IMR-90 (cell line): Measurements from ENCODE around the gene SPATA31C1. TPM values are rescaled to one million over a fixed set of nuclear protein-coding genes. Genes with fewer than 3 reads are reported as not detected.
A peak's percentile ranks its signal among the peaks of the same experiment; 100 is the strongest.

Experiments used
- ATAC-seq: fragments of 200-7000 bp; cut with Tn5 transposase; 2 replicates; pipeline ENCODE4 v1.9.1; 2020; ENCODE audit warnings: low read depth, mild to moderate bottlenecking, moderate library complexity
- BruUV-seq: library from RNA; stranded (reverse); fragments of 400-500 nt; replicated peaks from 2 replicates; lab custom pipeline; 2021; lab: Mats Ljungman, UMichigan
- CTCF ChIA-PET: fragments of 300-600 bp; formaldehyde crosslinking; extraction: SDS; loops from one replicate; lab custom pipeline; 2021; ENCODE audit warnings: antibody characterized with exemption; lab: Yijun Ruan, JAX
- POLR2A ChIA-PET: fragments of 300-600 bp; sonication (Branson Sonifier 250); formaldehyde crosslinking; loops from one replicate; lab custom pipeline; 2022; ENCODE audit warnings: antibody characterized with exemption; ENCODE audit not compliant: unreplicated experiment; lab: Charles Lee
- DNase-seq: peaks from one replicate; pipeline ENCODE4 v3.0.0; 2013
- H2AFZ ChIP-seq: replicated peaks from 2 replicates; pipeline ENCODE3; 2013; ENCODE audit warnings: low read length, mild to moderate bottlenecking; ENCODE audit not compliant: poor library complexity
- H2AK5ac ChIP-seq: 2 replicates; pipeline ENCODE4 v1.6.1; 2013; ENCODE audit warnings: low read depth, low read length, inconsistent platforms
- H2AK9ac ChIP-seq: replicated peaks from 2 replicates; pipeline ENCODE3; 2013; ENCODE audit warnings: mild to moderate bottlenecking, low read depth, low read length, moderate library complexity; ENCODE audit not compliant: poor library complexity
- H2BK120ac ChIP-seq: 2 replicates; pipeline ENCODE4 v1.6.1; 2013; ENCODE audit warnings: low read depth, low read length, inconsistent platforms
- H2BK15ac ChIP-seq: 3 replicates; pipeline ENCODE4 v1.6.1; 2013; ENCODE audit warnings: low read depth, low read length, inconsistent platforms
- H2BK20ac ChIP-seq: 2 replicates; pipeline ENCODE4 v1.6.1; 2013; ENCODE audit warnings: low read depth, mild to moderate bottlenecking, inconsistent platforms, low read length, moderate library complexity
- H2BK5ac ChIP-seq: 2 replicates; pipeline ENCODE4 v1.6.1; 2013; ENCODE audit warnings: mild to moderate bottlenecking, low read depth, low read length, inconsistent platforms; ENCODE audit not compliant: poor library complexity, severe bottlenecking
- H3K14ac ChIP-seq: replicated peaks from 2 replicates; pipeline ENCODE4 v1.6.1; 2013; ENCODE audit warnings: low read depth, low read length, inconsistent platforms
- H3K18ac ChIP-seq: 2 replicates; pipeline ENCODE4 v1.6.1; 2013; ENCODE audit warnings: low read depth, low read length, control low read depth
- H3K23ac ChIP-seq: 2 replicates; pipeline ENCODE4 v1.6.1; 2013; ENCODE audit warnings: low read depth, low read length, inconsistent platforms
- H3K27ac ChIP-seq: 2 replicates; pipeline ENCODE4 v1.5.1; 2013; ENCODE audit warnings: mild to moderate bottlenecking, control low read depth, low read length; ENCODE audit not compliant: insufficient read depth
- H3K27me3 ChIP-seq: 2 replicates; pipeline ENCODE4 v1.6.1; 2013; ENCODE audit warnings: low read length; ENCODE audit not compliant: control insufficient read depth, insufficient read depth
- H3K36me3 ChIP-seq: 2 replicates; pipeline ENCODE4 v1.6.1; 2013; ENCODE audit warnings: low read length, mixed read lengths; ENCODE audit not compliant: control insufficient read depth, insufficient read depth
- H3K4ac ChIP-seq: 2 replicates; pipeline ENCODE4 v1.6.1; 2013; ENCODE audit warnings: low read depth, low read length, inconsistent platforms
- H3K4me1 ChIP-seq: 2 replicates; pipeline ENCODE4 v1.6.1; 2013; ENCODE audit warnings: low read length, mixed read lengths; ENCODE audit not compliant: control insufficient read depth, insufficient read depth
- H3K4me2 ChIP-seq: 2 replicates; pipeline ENCODE4 v1.6.1; 2013; ENCODE audit warnings: low read depth, mild to moderate bottlenecking, control low read depth, low read length, moderate library complexity
- H3K4me3 ChIP-seq: 2 replicates; pipeline ENCODE4 v1.5.1; 2013; ENCODE audit warnings: low read depth, mild to moderate bottlenecking, control low read depth, low read length, moderate library complexity; ENCODE audit not compliant: insufficient read depth
- H3K56ac ChIP-seq: 2 replicates; pipeline ENCODE4 v1.6.1; 2013; ENCODE audit warnings: low read length, inconsistent platforms; ENCODE audit not compliant: insufficient read depth; ENCODE audit errors: extremely low read depth
- H3K79me1 ChIP-seq, 2 experiments: 2 replicates each; pipeline ENCODE4 v1.6.1; 2013; ENCODE audit warnings: low read length in 2 of 2, inconsistent platforms in 1 of 2, low read depth in 1 of 2
- H3K9ac ChIP-seq: 2 replicates; pipeline ENCODE4 v1.6.1; 2013; ENCODE audit warnings: low read depth, low read length, control low read depth
- H3K9me1 ChIP-seq: 2 replicates; pipeline ENCODE4 v1.6.1; 2013; ENCODE audit warnings: low read length, inconsistent platforms; ENCODE audit not compliant: insufficient read depth
- H3K9me3 ChIP-seq: 2 replicates; pipeline ENCODE4 v1.6.1; 2013; ENCODE audit warnings: low read length; ENCODE audit not compliant: control insufficient read depth, insufficient read depth
- H4K20me1 ChIP-seq: 2 replicates; pipeline ENCODE4 v1.6.1; 2013; ENCODE audit warnings: low read length, inconsistent platforms; ENCODE audit not compliant: insufficient read depth
- H4K5ac ChIP-seq: 2 replicates; pipeline ENCODE4 v1.6.1; 2013; ENCODE audit warnings: mild to moderate bottlenecking, low read depth, low read length, control low read depth
- H4K8ac ChIP-seq, 2 experiments: 2 replicates each; pipeline ENCODE4 v1.6.1; 2013; ENCODE audit warnings: low read depth in 2 of 2, low read length in 2 of 2, control low read depth in 1 of 2, inconsistent platforms in 1 of 2
- H4K91ac ChIP-seq: 2 replicates; pipeline ENCODE4 v1.6.1; 2013; ENCODE audit warnings: low read depth, low read length, inconsistent platforms; ENCODE audit not compliant: insufficient read depth
- BHLHE40 ChIP-seq: fragments of 150-350 bp; IDR thresholded peaks from 2 replicates; pipeline ENCODE4 v1.6.1; 2016; ENCODE audit warnings: mild to moderate bottlenecking, low read depth, low read length
- CHD1 ChIP-seq: IDR thresholded peaks from 2 replicates; pipeline ENCODE4 v1.6.1; 2012; ENCODE audit warnings: low read depth, low read length, improper control_type of control experiment
- CTCF ChIP-seq: conservative IDR thresholded peaks from 2 replicates; pipeline ENCODE4 v1.5.1; 2012; ENCODE audit warnings: mild to moderate bottlenecking, low read depth, low read length, improper control_type of control experiment
- MAFK ChIP-seq: IDR thresholded peaks from 2 replicates; pipeline ENCODE4 v1.6.1; 2012; ENCODE audit warnings: low read depth, low read length, improper control_type of control experiment
- MAZ ChIP-seq: IDR thresholded peaks from 2 replicates; pipeline ENCODE4 v1.6.1; 2012; ENCODE audit warnings: low read depth, mild to moderate bottlenecking, low read length, improper control_type of control experiment, moderate library complexity, borderline replicate concordance
- MXI1 ChIP-seq: IDR thresholded peaks from 2 replicates; pipeline ENCODE4 v1.6.1; 2012; ENCODE audit warnings: low read depth, mild to moderate bottlenecking, low read length, moderate library complexity, borderline replicate concordance
- POLR2A ChIP-seq: IDR thresholded peaks from 2 replicates; pipeline ENCODE4 v1.6.1; 2012; ENCODE audit warnings: mild to moderate bottlenecking, low read depth, low read length
- RFX5 ChIP-seq: IDR thresholded peaks from 2 replicates; pipeline ENCODE4 v1.8.0; 2012; ENCODE audit warnings: low read depth, mild to moderate bottlenecking, low read length, moderate library complexity
- SMC3 ChIP-seq: fragments of 150-350 bp; IDR thresholded peaks from 2 replicates; pipeline ENCODE4 v1.6.1; 2016; ENCODE audit warnings: low read depth, mild to moderate bottlenecking, antibody characterized with exemption, low read length, moderate library complexity
- WGBS, 2 experiments: methylation state at CpG; one replicate each; pipeline versions ENCODE4 v1.1.5 to v1.1.7; 2013; ENCODE audit warnings: missing lambda C conversion rate in 2 of 2; ENCODE audit not compliant: insufficient read length in 1 of 2; ENCODE audit errors: extremely low coverage in 2 of 2; 5-methylcytosine and 5-hydroxymethylcytosine counted together
- dilution Hi-C: fragments of 300-500 bp; cut with HindIII; formaldehyde crosslinking; loops from one replicate; pipeline ENCODE4 v1.14.3; 2018; ENCODE audit warnings: low sequenced_read_pairs; ENCODE audit not compliant: unreplicated experiment
- in situ Hi-C: fragments of 300-500 bp; cut with MboI; formaldehyde crosslinking; loops from 3 replicates; pipeline ENCODE4 v1.14.3; 2019; ENCODE audit warnings: low sequenced_read_pairs, inconsistent platforms, mixed read lengths
- intact Hi-C: fragments of 100-400 bp; cut with micrococcal nuclease; formaldehyde crosslinking; loops from 2 replicates; pipeline ENCODE4 v1.10.0; 2022
- polyA plus RNA-seq, 3 experiments: library from polyadenylated mRNA; depleted of rRNA; stranded (reverse); fragments of >200 nt; gene quantifications; 2 replicates each; pipeline ENCODE4 v1.2.3, GENCODE V29; 2012; ENCODE audit warnings: low replicate concordance in 1 of 3
- total RNA-seq: library from RNA; depleted of rRNA; stranded (reverse); fragments of >200 nt; gene quantifications from 2 replicates; pipeline ENCODE4 v1.2.3, GENCODE V29; 2012

Gene SPATA31C1
- total and polyA plus RNA-seq, 2 of the 4 experiments (the other 2 are of a cell fraction), result not detected

GRCh38 chr9:87883990-87884389 lies 33.8 kb upstream of the SPATA31C1 start:
- Histone ChIP-seq H4K5ac (no peak overlapping the region), H2AK5ac (peak overlapping the region; percentile 6; the same call in 1 of the 2 replicates), H3K36me3 (no peaks in the 10 kb centered on the region), H3K4ac (no peak overlapping the region), H3K56ac (no peak overlapping the region), H2AFZ (no peak overlapping the region), H2BK120ac (no peak overlapping the region), H3K4me1 (peaks cover 5% of the 10 kb centered on the region), H3K27ac (no peak overlapping the region), H3K79me1 (no peaks in the 10 kb centered on the region), H4K8ac (no peak overlapping the region), H2BK15ac (no peak overlapping the region), H3K4me2 (no peak overlapping the region), H2BK5ac (no peak overlapping the region), H3K23ac (no peak overlapping the region), H3K27me3 (no peaks in the 10 kb centered on the region), H2BK20ac (no peak overlapping the region), H4K91ac (no peak overlapping the region), H3K9ac (no peak overlapping the region), H3K9me1 (no peaks in the 10 kb centered on the region), H3K18ac (no peak overlapping the region), H4K20me1 (no peaks in the 10 kb centered on the region), H3K4me3 (no peak overlapping the region), H3K9me3 (no peaks in the 10 kb centered on the region), H3K14ac (no peak overlapping the region), H2AK9ac (no peak overlapping the region)
- in situ Hi-C loops, result no loop called here
- intact Hi-C loops, result no loop called here
- dilution Hi-C loops, result no loop called here
- no peak for TF ChIP-seq MAFK
- no peak for TF ChIP-seq POLR2A
- TF ChIP-seq MAZ, result no peak
- TF ChIP-seq SMC3, result no peak
- no peak for TF ChIP-seq MXI1
- no peak for TF ChIP-seq CHD1
- no peak for TF ChIP-seq RFX5
- TF ChIP-seq CTCF, result no peak
- TF ChIP-seq BHLHE40, result no peak
- WGBS, 2 experiments, result no CpG with 5 or more reads among the region's 8 CpGs
- DNase-seq, result no peak
- no TSS peak for BruUV-seq
- ChIA-PET POLR2A (no interaction called here), CTCF (no interaction called here)
- no peak for ATAC-seq
